ENCODE results near the gene FNBP1.

DNA sequence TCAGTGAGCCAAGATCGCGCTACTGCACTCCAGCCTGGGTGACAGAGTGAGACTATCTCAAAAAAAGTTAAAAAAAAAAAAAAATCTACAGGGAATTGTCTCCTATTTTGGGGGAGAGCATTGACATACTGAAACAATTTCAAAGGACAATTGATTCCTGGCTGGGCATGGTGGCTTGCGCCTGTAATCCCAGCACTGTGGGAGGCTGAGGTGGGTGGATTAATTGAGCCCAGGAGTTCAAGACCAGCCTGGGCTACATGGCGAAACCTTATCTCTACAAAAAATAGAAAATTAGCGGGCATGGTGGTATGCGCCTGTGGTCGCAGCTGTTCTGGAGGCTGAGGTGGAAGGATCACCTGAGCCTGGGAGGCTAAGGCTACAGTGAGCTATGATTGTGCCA lies 41.3 kb upstream of the FNBP1 start:
- TF ChIP-seq, protein P1, sequence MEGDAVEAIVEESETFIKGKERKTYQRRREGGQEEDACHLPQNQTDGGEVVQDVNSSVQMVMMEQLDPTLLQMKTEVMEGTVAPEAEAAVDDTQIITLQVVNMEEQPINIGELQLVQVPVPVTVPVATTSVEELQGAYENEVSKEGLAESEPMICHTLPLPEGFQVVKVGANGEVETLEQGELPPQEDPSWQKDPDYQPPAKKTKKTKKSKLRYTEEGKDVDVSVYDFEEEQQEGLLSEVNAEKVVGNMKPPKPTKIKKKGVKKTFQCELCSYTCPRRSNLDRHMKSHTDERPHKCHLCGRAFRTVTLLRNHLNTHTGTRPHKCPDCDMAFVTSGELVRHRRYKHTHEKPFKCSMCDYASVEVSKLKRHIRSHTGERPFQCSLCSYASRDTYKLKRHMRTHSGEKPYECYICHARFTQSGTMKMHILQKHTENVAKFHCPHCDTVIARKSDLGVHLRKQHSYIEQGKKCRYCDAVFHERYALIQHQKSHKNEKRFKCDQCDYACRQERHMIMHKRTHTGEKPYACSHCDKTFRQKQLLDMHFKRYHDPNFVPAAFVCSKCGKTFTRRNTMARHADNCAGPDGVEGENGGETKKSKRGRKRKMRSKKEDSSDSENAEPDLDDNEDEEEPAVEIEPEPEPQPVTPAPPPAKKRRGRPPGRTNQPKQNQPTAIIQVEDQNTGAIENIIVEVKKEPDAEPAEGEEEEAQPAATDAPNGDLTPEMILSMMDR (conservative IDR thresholded peaks at IDR 0.05 in 1 of 2, IDR thresholded peaks at IDR 0.05 in 1 of 2; ENCODE audit: low read depth in 1 of 2, low read length in 2 of 2): no peak
- TF ChIP-seq EZH2 (IDR thresholded peaks at IDR 0.05; ENCODE audit: low read length, missing control alignments): no peak

Data from fibroblast of lung (primary cell).